Lung (tissue), 12 donors: ENCODE measurements around the gene PRXL2A. TPM values are rescaled to one million over a fixed set of nuclear protein-coding genes. Genes with fewer than 3 reads are reported as not detected.
A peak's percentile ranks its signal among the peaks of the same experiment; 100 is the strongest.

Experiments used
- ATAC-seq: fragments of 200-7000 bp; cut with Tn5 transposase; one replicate; pipeline ENCODE4 v1.9.1; 2020; ENCODE audit warnings: moderate number of reproducible peaks; ENCODE audit not compliant: insufficient read depth, low FRiP score
- DNase-seq, 3 donors: peaks; one replicate each; pipeline ENCODE4 v3.0.0-alpha.2; 2013 to 2017
- H3K27ac ChIP-seq, 2 donors: one replicate each; pipeline ENCODE4 v1.5.1; 2013; ENCODE audit warnings: mild to moderate bottlenecking in 2 of 2, moderate library complexity in 2 of 2, control low read depth in 1 of 2, inconsistent platforms in 1 of 2, low read depth in 1 of 2, low read length in 1 of 2
- H3K27me3 ChIP-seq, 3 donors: one replicate each; pipeline ENCODE4 v1.5.1; 2013; ENCODE audit warnings: low read length in 2 of 3; ENCODE audit not compliant: control insufficient read depth in 3 of 3, insufficient read depth in 3 of 3
- H3K36me3 ChIP-seq, 4 donors: one replicate each; pipeline ENCODE4 v1.5.1; 2013; ENCODE audit warnings: low read length in 4 of 4, mild to moderate bottlenecking in 1 of 4, moderate library complexity in 1 of 4; ENCODE audit not compliant: control insufficient read depth in 4 of 4, insufficient read depth in 4 of 4
- H3K4me1 ChIP-seq, 5 donors: one replicate each; pipeline ENCODE4 v1.5.1; 2013; ENCODE audit warnings: low read length in 5 of 5, mild to moderate bottlenecking in 2 of 5, moderate library complexity in 1 of 5; ENCODE audit not compliant: control insufficient read depth in 5 of 5, insufficient read depth in 5 of 5
- H3K4me3 ChIP-seq: one replicate; pipeline ENCODE4 v1.5.1; 2013; ENCODE audit warnings: mild to moderate bottlenecking, control low read depth, moderate library complexity
- H3K9ac ChIP-seq, 2 donors: one replicate each; pipeline ENCODE4 v1.5.1; 2013; ENCODE audit warnings: low read length in 2 of 2, control low read depth in 1 of 2; ENCODE audit not compliant: insufficient read depth in 1 of 2
- H3K9me3 ChIP-seq, 4 donors: one replicate each; pipeline ENCODE4 v1.5.1; 2013; ENCODE audit warnings: low read length in 3 of 4, mild to moderate bottlenecking in 1 of 4, moderate library complexity in 1 of 4; ENCODE audit not compliant: control insufficient read depth in 4 of 4, insufficient read depth in 3 of 4
- WGBS, 2 donors: extraction: QIAGEN DNeasy Blood & Tissue Kit; methylation state at CpG; one replicate each; pipeline ENCODE4 v1.1.7; 2013; 5-methylcytosine and 5-hydroxymethylcytosine counted together
- polyA plus RNA-seq, 2 donors: library from polyadenylated mRNA; stranded (reverse); fragments of 200-250 nt; gene quantifications; one replicate each; pipeline ENCODE4 v1.2.1, GENCODE V29; 2013
- total RNA-seq, 2 donors: library from RNA; depleted of rRNA in 1 of 2; stranded (reverse); fragments of >200 nt in 1 of 2; gene quantifications; one replicate each; pipeline ENCODE4 v1.2.1, GENCODE V29; 2014 to 2021
- TF ChIP-seq, protein P1 (sequence below): IDR thresholded peaks from 2 replicates; pipeline ENCODE4 v1.5.1; 2012; ENCODE audit warnings: mild to moderate bottlenecking; ENCODE audit errors: control extremely low read depth, extremely low read depth
- donor health status: control.
- donor health status: control.
- donor health status: Bipolar disorder and iron deficiency.
- donor health status: healthy.
- donor health status: DM: yes; HTN: yes; CAD: no.

The PRXL2A gene
- total and polyA plus RNA-seq, 4 donors: 18.2 to 59.5 (median 37.0) TPM

DNA sequence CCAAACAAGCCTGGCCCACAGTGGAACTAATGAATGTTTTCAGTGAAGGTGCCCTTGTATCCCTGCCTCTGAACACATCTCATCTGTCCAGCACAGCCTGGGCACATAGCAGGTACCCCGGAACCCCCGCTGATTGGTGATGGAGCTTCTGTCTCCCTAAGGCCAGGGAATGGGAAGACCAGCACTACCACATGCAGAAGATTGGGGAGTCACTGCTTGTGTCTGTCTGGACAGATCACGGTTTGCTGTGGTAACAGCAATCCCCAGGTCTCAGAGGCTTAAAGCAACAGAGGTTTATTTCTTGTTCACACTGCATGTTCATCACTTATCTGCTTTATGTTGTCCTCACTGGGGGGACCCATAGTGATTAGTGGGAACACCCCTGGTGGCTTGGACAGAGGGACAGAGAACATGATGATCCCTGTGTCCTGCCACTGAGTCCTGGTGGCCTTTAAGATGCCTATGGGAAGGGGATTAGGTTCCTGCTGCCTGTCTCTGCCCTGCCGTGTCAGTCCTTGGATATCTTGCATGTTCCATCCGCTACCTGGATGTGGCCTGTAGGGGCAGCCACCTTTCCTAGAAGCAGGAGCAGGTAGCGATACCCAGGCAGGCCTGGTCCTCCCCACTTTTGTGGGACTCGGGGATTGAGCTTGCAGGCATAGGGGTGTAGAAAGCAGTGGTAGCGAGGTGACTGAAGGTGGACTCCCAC lies 49.4 kb downstream of the PRXL2A start:
- no peaks in the 10 kb centered on the region for H3K27me3 ChIP-seq
- ATAC-seq (no peak), DNase-seq (no peak)
- TF ChIP-seq, protein P1, sequence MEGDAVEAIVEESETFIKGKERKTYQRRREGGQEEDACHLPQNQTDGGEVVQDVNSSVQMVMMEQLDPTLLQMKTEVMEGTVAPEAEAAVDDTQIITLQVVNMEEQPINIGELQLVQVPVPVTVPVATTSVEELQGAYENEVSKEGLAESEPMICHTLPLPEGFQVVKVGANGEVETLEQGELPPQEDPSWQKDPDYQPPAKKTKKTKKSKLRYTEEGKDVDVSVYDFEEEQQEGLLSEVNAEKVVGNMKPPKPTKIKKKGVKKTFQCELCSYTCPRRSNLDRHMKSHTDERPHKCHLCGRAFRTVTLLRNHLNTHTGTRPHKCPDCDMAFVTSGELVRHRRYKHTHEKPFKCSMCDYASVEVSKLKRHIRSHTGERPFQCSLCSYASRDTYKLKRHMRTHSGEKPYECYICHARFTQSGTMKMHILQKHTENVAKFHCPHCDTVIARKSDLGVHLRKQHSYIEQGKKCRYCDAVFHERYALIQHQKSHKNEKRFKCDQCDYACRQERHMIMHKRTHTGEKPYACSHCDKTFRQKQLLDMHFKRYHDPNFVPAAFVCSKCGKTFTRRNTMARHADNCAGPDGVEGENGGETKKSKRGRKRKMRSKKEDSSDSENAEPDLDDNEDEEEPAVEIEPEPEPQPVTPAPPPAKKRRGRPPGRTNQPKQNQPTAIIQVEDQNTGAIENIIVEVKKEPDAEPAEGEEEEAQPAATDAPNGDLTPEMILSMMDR: no peak
- H3K27ac ChIP-seq: peak overlapping the region; percentile 24 to 78
- peaks cover 16 to 61% (median 39%) of the 10 kb centered on the region in 5 donors for H3K4me1 ChIP-seq
- no peaks in the 10 kb centered on the region for H3K9me3 ChIP-seq
- WGBS, 2 donors: 80% methylated on average over 8 of the region's 8 CpGs
- no peak overlapping the region for H3K9ac ChIP-seq
- peak overlapping the region; percentile 24 for H3K4me3 ChIP-seq
- H3K36me3 ChIP-seq: peaks cover 0 to 1% (median 0%) of the 10 kb centered on the region in 4 donors

DNA sequence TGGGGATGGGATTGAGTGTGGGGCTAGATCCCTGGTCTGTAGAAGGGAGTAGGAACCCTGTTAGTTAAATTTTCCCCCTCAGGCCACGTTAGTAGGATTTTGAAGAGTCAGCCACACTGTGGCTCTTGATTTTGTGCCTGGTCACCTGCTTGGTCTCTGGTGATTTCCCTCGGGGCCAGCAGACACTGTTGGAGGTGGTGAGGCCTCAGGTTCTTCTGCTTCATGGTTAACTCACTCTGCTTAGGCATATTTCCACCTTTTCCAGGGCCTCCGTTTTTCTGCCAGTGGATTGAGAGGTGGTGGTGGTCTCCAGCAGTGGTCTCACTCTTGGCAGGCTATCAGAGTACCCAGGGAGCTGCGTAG lies 49.9 kb downstream of the PRXL2A start:
- Histone ChIP-seq H3K4me1 (peaks cover 20 to 66% (median 39%) of the 10 kb centered on the region in 5 donors), H3K36me3 (peaks cover 0 to 1% (median 0%) of the 10 kb centered on the region in 4 donors), H3K9ac (no peak overlapping the region), H3K4me3 (peak overlapping the region; percentile 24), H3K27ac (peak overlapping the region; percentile 24 to 78), H3K9me3 (no peaks in the 10 kb centered on the region), H3K27me3 (no peaks in the 10 kb centered on the region)
- 49 to 53% methylated on average over 4 of the region's 4 CpGs for WGBS, 2 donors
- DNase-seq (no peak), ATAC-seq (no peak)
- TF ChIP-seq, protein P1: no peak

DNA sequence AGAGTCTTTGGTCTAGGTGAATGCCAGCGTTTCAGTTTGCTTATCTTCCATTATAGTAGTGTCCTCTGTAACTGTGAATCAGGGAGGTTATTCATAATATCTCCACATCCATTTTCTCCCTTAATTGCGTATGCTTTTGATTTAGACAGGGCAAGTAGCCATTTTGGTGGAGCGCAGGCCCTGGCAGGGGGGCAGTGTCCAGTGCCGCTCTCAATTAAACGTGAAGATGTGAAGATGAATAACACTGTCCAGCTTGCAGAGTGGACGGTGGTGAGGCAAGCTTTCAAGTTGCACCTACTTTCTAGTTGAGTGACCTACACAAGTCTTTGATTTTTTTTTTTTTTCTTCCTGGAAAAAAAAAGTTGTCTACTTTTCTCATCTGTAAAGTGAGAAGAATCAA lies 50.3 kb downstream of the PRXL2A start:
- H3K9ac ChIP-seq: no peak overlapping the region
- peaks cover 24 to 70% (median 43%) of the 10 kb centered on the region in 5 donors for H3K4me1 ChIP-seq

More for the DNA sequence above, 50.3 kb downstream of the PRXL2A start:
- WGBS, 2 donors: 52 to 61% methylated on average over 6 of the region's 6 CpGs
- no peak for ATAC-seq
- TF ChIP-seq, protein P1: no peak
- no peak for DNase-seq
- H3K9me3 ChIP-seq: no peaks in the 10 kb centered on the region
- H3K36me3 ChIP-seq: peaks cover 0 to 1% (median 0%) of the 10 kb centered on the region in 4 donors
- H3K27ac ChIP-seq: peak overlapping the region in 1 of 2 donors; percentile 96
- no peak overlapping the region for H3K4me3 ChIP-seq
- no peaks in the 10 kb centered on the region for H3K27me3 ChIP-seq
